Gastrocnemius medialis (tissue), 4 donors: ENCODE data around the gene FN3KRP. TPM values are rescaled to one million over a fixed set of nuclear protein-coding genes. Genes with fewer than 3 reads are reported as not detected.

Experiments
- ATAC-seq, 2 donors: fragments of 150-250 bp; one replicate each; pipeline ENCODE4 v1.9.1; 2016
- DNase-seq, 2 donors: peaks; one replicate each; pipeline ENCODE4 v3.0.0-alpha.2; 2019
- H3K27ac ChIP-seq, 4 donors: fragments of 200-600 bp; sonication (generic); 1 replicate in 1 of 4; 2 replicates in 3 of 4; pipeline ENCODE4 v1.5.1; 2016 to 2018; ENCODE audit warnings: mild to moderate bottlenecking in 2 of 4, moderate library complexity in 1 of 4
- H3K27me3 ChIP-seq, 3 donors: fragments of 200-600 bp; sonication (generic) in 2 of 3; 1 replicate in 1 of 3; 2 replicates in 2 of 3; pipeline versions ENCODE4 v1.5.1 to v1.6.0; 2016 to 2019; ENCODE audit warnings: mild to moderate bottlenecking in 1 of 3, moderate library complexity in 1 of 3
- H3K36me3 ChIP-seq, 2 donors: fragments of 200-600 bp; sonication (generic) in 1 of 2; one replicate each; pipeline ENCODE4 v1.5.1; 2017 to 2018
- H3K4me1 ChIP-seq, 2 donors: fragments of 200-600 bp; sonication (generic) in 1 of 2; one replicate each; pipeline ENCODE4 v1.5.1; 2016 to 2017; ENCODE audit warnings: mild to moderate bottlenecking in 2 of 2
- H3K4me3 ChIP-seq, 4 donors: fragments of 200-600 bp; sonication (generic) in 3 of 4; 1 replicate in 1 of 4; 2 replicates in 3 of 4; pipeline ENCODE4 v1.5.1; 2016 to 2019; ENCODE audit warnings: mild to moderate bottlenecking in 2 of 4
- H3K9me3 ChIP-seq, 3 donors: fragments of 200-600 bp; sonication (generic) in 2 of 3; 1 replicate in 1 of 3; 2 replicates in 2 of 3; pipeline ENCODE4 v1.5.1; 2016 to 2019
- POLR2A ChIP-seq, 2 donors: fragments of 450-650 bp; IDR thresholded peaks; one replicate each; pipeline ENCODE4 v1.6.1; 2017; ENCODE audit warnings: antibody characterized with exemption in 2 of 2, mild to moderate bottlenecking in 2 of 2, moderate library complexity in 2 of 2
- in situ Hi-C, 4 donors: fragments of 200-750 bp; cut with MboI; loops; one replicate each; pipeline versions ENCODE4 v1.15.0 to v1.8.0; 2017; ENCODE audit warnings: low sequenced_read_pairs in 4 of 4
- intact Hi-C: fragments of 100-400 bp; cut with DNase I; formaldehyde crosslinking; loops from one replicate; pipeline ENCODE4 v1.15.1; 2023; ENCODE audit warnings: low total_unique reads
- total RNA-seq, 4 donors: library from RNA; depleted of rRNA; stranded (reverse); fragments of >200 nt; gene quantifications; one replicate each; pipeline versions ENCODE4 v1.1.0 to v1.2.3, GENCODE V29; 2016
- TF ChIP-seq, protein P1 (sequence below), 5 experiments: fragments of 450-650 bp in 3 of 5; fragments of 200-600 bp in 2 of 5; sonication (generic) in 2 of 5; IDR thresholded peaks in 4 of 5; conservative IDR thresholded peaks in 1 of 5; 1 replicate in 4 of 5; 2 replicates in 1 of 5; pipeline ENCODE4 v1.5.1; 2016 to 2019; ENCODE audit warnings: antibody characterized with exemption in 5 of 5, mild to moderate bottlenecking in 3 of 5, moderate library complexity in 3 of 5

The FN3KRP gene
- total RNA-seq, 4 donors from 2014 or later, result 2.3 to 7.9 (median 3.9) TPM

- no peak for DNase-seq
- Histone ChIP-seq H3K4me1 (peaks cover 11 to 20% of the 10 kb centered on the region in 2 donors), H3K27ac (peak overlapping the region in 1 of 4 donors; percentile 81), H3K4me3 (no peak overlapping the region), H3K9me3 (no peaks in the 10 kb centered on the region), H3K27me3 (no peaks in the 10 kb centered on the region), H3K36me3 (no peaks in the 10 kb centered on the region)
- intact Hi-C loops (no loop called here), in situ Hi-C loops (no loop called here)
- no peak for ATAC-seq
- TF ChIP-seq POLR2A (IDR thresholded peaks at IDR 0.05), result no peak
- TF ChIP-seq, protein P1, sequence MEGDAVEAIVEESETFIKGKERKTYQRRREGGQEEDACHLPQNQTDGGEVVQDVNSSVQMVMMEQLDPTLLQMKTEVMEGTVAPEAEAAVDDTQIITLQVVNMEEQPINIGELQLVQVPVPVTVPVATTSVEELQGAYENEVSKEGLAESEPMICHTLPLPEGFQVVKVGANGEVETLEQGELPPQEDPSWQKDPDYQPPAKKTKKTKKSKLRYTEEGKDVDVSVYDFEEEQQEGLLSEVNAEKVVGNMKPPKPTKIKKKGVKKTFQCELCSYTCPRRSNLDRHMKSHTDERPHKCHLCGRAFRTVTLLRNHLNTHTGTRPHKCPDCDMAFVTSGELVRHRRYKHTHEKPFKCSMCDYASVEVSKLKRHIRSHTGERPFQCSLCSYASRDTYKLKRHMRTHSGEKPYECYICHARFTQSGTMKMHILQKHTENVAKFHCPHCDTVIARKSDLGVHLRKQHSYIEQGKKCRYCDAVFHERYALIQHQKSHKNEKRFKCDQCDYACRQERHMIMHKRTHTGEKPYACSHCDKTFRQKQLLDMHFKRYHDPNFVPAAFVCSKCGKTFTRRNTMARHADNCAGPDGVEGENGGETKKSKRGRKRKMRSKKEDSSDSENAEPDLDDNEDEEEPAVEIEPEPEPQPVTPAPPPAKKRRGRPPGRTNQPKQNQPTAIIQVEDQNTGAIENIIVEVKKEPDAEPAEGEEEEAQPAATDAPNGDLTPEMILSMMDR (IDR thresholded peaks at IDR 0.05 in 4 of 5, conservative IDR thresholded peaks at IDR 0.05 in 1 of 5), result no peak
Observed at GRCh38 chr17:82710499-82711232, 5.8 kb upstream of the FN3KRP start.

GRCh38 chr17:82713071-82713723 is 3.3 kb upstream of the FN3KRP start:
- intact Hi-C loops, result no loop called here
- Histone ChIP-seq H3K4me3 (no peak overlapping the region), H3K27ac (no peak overlapping the region), H3K27me3 (no peaks in the 10 kb centered on the region), H3K4me1 (peaks cover 26% of the 10 kb centered on the region in 2 donors), H3K36me3 (no peaks in the 10 kb centered on the region), H3K9me3 (no peaks in the 10 kb centered on the region)
- TF ChIP-seq, protein P1 (IDR thresholded peaks at IDR 0.05 in 4 of 5, conservative IDR thresholded peaks at IDR 0.05 in 1 of 5), result no peak
- no peak for TF ChIP-seq POLR2A (IDR thresholded peaks at IDR 0.05)
- DNase-seq, result no peak
- no peak for ATAC-seq
- in situ Hi-C loops, result no loop called here

DNA sequence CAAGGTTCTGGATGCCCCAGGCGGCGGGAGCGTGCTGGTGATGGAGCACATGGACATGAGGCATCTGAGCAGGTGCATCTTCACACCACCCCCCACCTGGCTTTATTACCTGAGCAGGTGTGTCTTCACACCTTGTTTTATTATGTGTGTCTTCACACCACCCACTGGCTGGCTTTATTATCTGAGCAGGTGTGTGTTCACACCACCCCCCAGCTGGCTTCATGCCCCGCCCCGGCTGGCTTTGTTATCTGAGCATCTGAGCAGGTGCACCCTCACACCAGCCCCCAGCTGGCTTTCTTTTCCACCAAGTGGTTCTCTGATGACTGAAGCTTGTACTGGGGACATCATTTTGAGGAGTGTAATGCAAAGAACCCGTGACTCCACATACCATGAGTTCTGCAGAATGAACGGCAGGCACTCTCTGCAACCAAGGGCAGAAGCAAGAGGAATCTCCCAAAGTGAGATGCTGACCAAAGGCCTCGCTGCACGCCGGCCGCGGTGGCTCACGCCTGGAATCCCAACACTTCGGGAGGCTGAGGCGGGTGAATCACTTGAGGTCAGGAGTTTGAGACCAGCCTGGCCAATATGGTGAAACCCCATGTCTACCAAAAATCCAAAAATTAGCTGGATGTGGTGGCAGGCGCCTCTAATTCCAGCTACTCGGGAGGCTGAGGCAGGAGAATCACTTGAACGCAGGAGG is 2.6 kb downstream of the FN3KRP start:
- Histone ChIP-seq H3K4me3 (no peak overlapping the region), H3K27me3 (no peaks in the 10 kb centered on the region), H3K36me3 (peaks cover 0 to 29% of the 10 kb centered on the region in 2 donors), H3K27ac (no peak overlapping the region), H3K9me3 (no peaks in the 10 kb centered on the region), H3K4me1 (peaks cover 15 to 17% of the 10 kb centered on the region in 2 donors)
- TF ChIP-seq, protein P1 (IDR thresholded peaks at IDR 0.05 in 4 of 5, conservative IDR thresholded peaks at IDR 0.05 in 1 of 5), result no peak
- no peak for TF ChIP-seq POLR2A (IDR thresholded peaks at IDR 0.05)
- intact Hi-C loops, result loop anchor here (5.0 kb wide), 1 partner anchor 72 kb away; the partner anchor contains the start of gene WDR45B
- ATAC-seq (no peak), DNase-seq (no peak)
- in situ Hi-C loops, result no loop called here

DNA sequence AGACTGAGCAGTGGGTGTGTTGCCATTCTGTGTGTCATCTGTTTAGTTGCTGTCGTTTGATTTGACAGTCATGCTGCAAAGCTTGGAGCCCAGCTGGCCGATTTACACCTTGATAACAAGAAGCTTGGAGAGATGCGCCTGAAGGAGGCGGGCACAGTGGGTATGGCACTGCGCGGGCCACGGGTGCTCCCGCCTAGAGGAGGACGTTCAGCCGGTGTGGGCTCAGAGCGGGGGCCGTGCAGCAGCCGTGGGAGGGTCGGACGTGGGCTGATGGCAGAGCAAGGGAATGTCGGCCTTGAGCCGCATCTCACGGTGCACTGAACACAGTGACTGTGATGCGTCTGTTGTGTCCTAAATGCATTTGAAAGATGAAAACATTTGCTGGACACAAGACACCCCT is 3.7 kb downstream of the FN3KRP start:
- no peak for ATAC-seq
- in situ Hi-C loops, result no loop called here
- no peak for DNase-seq
- Histone ChIP-seq H3K27me3 (no peaks in the 10 kb centered on the region), H3K4me3 (no peak overlapping the region), H3K9me3 (no peaks in the 10 kb centered on the region), H3K27ac (no peak overlapping the region), H3K36me3 (peaks cover 0 to 29% of the 10 kb centered on the region in 2 donors), H3K4me1 (peaks cover 15 to 17% of the 10 kb centered on the region in 2 donors)
- intact Hi-C loops, result no loop called here
- TF ChIP-seq POLR2A (IDR thresholded peaks at IDR 0.05), result no peak
- TF ChIP-seq, protein P1 (IDR thresholded peaks at IDR 0.05 in 4 of 5, conservative IDR thresholded peaks at IDR 0.05 in 1 of 5), result no peak
